ENCODE data around the gene PLCD3.
A peak's percentile ranks its signal among the peaks of the same experiment; 100 is the strongest.

PLCD3 gene

GRCh38 chr17:45149037-45149668 is 16.8 kb upstream of the PLCD3 start:
- DNase-seq: peak; percentile 78

GRCh38 chr17:45148183-45149036 is 16.1 kb upstream of the PLCD3 start, which contains the start of gene HEXIM1:
HEXIM1 (plus strand) TSS chr17:45148475; CDS start chr17:45149191, 716 bp downstream.
- peak; percentile 99 for DNase-seq

DNA sequence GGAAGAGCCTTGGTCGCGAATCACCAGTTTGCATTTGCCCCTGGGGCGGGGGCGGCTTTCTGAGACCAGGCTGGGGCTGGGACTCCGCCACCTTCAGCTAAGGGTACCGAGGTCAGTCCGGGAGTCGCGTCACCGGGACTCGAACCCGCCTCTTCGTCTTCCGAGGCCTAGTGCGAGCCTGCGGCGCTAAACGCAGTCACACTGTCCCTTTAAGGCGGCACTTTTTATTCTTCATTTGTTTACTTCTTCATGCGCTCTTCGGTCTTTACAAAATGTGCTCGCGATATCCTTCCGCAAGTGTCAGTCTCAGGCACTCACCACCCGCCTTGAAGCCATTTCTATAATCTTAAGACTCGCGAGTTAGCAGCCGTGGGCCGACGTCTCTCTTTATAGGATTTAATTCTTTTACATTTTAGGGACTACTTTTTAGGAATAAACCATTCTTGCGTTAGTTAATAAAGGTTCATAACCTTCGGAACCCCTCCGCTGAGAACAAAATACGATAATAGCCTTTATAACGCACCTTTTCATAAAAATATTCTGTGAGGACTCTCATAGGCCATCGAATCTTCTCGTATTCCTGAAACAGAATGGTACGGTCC is 15.4 kb upstream of the PLCD3 start:
- peak; percentile 88 for DNase-seq

DNA sequence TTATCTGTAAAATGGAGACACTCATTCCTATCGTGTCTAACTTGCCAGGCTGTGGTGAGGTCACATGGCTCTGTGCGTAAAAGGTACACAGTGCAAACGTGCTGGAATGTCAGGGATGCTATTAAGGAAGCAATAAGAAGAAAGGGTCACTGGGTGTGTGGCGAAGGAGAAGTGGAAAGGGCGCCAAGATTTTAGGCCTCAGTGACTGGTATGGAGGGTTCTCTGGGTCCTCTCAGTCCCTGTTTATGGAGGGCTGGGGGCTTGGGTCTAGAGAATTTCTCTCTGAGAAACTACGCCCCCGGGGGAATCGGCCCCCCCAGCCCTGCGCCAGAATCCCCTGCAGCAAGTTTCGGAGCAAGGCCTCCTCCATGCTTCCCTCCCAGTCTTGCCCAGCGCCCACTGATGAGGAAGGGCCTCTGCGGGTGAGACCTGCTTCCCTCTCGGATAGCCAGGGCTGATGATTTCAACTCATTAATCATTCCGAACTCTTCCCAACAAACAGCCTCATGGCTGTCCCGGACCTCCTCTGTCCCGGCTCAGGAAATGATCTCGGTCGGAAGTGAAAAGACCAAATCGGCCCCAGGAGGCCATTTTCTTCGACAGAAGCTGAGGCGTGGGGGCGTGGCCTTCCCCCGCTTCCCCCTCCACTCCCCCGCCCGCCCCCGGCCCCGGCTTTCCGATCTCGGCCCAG is 14.7 kb upstream of the PLCD3 start:
- DNase-seq: peak; percentile 77

DNA sequence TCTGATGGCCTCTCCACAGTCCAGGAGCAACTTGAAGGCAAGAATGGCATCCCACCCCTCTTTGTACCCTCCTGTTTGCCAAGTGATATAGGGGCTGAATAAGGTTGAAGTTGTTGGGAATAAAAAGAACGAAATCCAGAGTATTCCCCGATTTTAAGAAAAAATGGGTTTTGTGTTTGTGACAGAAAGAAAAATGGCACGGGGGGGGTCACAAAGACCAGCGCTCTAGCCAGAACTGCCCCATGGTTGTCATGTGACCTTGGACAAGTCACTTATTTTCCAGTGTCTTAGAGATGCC is 14.2 kb upstream of the PLCD3 start:
- DNase-seq: no peak

GRCh38 chr17:45146166-45146565 is 13.9 kb upstream of the PLCD3 start:
- DNase-seq: no peak

- no peak for DNase-seq
Measured at GRCh38 chr17:45145035-45145389, 12.7 kb upstream of the PLCD3 start.

GRCh38 chr17:45144199-45145034 is 12.1 kb upstream of the PLCD3 start:
- DNase-seq: peak; percentile 32

DNA sequence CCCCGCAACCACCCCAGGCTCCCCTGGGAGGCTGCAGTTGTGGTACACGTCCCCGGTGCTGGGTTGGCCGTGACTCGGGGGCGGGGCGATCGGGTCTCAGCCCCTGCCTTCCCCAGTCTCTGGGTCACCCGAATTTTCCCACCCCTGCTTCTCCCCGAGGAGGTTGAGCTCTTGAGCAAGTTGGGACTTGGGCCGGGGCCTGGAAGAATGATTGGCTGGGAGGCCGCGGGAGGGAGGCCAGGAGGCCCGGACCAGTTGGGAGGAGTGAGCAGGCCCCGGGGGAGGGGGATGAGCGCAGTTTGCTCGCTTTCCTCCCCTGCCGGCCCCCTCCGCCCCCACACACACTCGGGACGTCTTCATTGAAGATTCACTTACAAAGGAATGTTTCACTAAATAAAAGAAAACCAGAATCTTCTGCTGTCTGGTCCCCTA is 11.5 kb upstream of the PLCD3 start:
- DNase-seq: no peak

GRCh38 chr17:45143094-45143670 is 10.9 kb upstream of the PLCD3 start:
- no peak for DNase-seq

- no peak for DNase-seq
Measured at GRCh38 chr17:45139533-45139920, 7.2 kb upstream of the PLCD3 start.

GRCh38 chr17:45138911-45139532 is 6.7 kb upstream of the PLCD3 start:
- no peak for DNase-seq

DNA sequence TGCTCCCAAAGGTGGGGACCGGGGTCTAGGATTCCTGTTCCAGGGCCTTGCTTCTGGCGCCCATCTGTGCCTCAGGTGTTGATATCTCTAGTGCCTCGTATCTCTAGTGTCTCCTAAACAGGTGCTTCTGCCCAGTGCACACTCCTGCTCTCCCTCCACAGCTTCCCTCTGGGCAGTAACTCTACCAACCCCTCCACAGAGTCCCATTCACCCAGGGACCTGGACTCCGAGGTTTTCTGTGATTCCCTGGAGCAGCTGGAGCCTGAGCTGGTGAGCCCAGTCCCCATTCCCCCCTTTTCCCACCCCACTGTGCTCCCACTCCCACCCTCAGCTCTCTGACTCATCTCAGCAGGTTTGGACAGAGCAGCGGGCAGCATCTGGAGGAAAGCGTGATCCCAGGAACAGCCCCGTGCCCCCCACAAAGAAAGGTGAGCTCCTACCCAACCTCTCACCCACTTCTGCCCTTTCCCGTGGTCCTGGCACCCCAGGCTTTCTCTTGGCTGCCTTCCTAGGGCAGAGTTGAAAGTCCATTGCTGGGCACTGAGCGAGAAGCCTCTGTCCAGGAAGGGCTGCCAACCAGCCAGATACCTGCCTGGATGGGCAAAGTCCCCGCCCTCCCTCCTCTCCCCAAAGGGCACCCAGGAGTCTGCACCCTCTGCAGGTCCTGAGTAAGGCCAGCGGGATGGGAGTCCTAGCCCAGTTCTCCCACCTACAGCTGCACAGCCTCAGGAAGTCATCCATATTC is 5.4 kb upstream of the PLCD3 start:
- no peak for DNase-seq

DNA sequence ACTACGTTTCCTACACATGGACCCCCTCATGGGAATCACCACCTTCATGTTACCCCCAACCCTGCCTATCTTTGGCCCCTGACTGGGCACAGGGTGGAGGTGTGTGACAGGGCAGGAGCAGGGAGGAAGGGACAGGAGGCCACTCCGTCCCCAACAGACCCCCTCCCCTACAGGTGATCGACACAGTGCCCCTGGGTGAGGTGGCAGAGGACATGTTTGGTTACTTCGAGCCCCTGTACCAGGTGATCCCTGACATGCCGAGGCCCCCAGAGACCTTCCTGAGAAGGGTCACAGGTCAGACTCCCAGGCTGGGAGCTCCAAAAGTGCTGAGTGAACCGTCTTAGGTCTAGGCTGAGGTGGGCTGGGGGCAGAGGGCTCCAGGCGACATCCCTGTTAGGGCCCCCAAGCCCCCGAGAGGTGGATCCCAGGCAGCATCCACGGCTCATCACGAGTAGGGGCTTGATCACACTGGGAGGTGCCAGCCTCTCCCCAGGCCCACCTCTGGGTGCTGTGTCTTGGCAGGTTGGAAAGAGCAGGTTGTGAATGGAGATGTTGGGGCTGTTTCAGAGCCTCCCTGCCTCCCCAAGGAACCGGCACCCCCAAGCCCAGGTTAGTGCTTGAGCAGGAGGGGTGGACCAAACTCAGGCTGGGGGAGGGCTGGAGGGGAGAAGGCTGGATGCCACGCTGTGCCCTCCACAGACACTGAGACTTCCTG is 4.7 kb upstream of the PLCD3 start:
- no peak for DNase-seq

DNA sequence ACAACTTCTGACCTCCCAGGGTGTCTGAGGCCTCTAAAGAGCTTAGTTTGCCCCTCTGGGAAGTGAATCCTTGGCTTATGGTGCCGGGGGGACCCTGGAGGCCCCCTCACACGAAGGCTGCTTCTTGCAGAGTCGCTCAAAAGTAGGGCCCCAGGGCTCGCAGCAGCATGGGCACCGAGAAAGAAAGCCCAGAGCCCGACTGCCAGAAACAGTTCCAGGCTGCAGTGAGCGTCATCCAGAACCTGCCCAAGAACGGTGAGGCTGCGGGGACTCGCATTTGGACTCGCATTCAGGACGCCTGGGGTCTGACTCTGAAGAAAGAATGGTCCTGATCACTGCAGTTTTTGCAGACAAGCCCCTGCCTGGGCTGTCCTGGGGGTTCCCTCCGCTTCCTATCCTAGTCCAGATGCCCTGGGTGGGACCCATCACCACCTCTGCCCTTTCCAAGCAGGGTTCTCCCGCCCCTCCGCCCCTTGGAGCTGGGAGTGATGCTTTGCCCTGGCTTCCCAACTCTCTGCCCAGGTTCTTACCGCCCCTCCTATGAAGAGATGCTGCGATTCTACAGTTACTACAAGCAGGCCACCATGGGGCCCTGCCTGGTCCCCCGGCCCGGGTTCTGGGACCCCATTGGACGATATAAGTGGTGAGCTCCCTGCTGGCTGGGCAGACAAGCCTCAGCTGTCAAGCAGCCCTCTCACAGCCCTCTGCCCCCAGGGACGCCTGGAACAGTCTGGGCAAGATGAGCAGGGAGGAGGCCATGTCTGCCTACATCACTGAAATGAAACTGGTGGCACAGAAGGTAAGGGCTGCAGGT is 3.9 kb upstream of the PLCD3 start:
- no peak for DNase-seq

GRCh38 chr17:45135192-45135977 is 3.1 kb upstream of the PLCD3 start, which contains the start of gene ACBD4:
ACBD4 (plus strand) TSS chr17:45135687; CDS start chr17:45136145, 458 bp downstream.
- DNase-seq: peak; percentile 97

DNA sequence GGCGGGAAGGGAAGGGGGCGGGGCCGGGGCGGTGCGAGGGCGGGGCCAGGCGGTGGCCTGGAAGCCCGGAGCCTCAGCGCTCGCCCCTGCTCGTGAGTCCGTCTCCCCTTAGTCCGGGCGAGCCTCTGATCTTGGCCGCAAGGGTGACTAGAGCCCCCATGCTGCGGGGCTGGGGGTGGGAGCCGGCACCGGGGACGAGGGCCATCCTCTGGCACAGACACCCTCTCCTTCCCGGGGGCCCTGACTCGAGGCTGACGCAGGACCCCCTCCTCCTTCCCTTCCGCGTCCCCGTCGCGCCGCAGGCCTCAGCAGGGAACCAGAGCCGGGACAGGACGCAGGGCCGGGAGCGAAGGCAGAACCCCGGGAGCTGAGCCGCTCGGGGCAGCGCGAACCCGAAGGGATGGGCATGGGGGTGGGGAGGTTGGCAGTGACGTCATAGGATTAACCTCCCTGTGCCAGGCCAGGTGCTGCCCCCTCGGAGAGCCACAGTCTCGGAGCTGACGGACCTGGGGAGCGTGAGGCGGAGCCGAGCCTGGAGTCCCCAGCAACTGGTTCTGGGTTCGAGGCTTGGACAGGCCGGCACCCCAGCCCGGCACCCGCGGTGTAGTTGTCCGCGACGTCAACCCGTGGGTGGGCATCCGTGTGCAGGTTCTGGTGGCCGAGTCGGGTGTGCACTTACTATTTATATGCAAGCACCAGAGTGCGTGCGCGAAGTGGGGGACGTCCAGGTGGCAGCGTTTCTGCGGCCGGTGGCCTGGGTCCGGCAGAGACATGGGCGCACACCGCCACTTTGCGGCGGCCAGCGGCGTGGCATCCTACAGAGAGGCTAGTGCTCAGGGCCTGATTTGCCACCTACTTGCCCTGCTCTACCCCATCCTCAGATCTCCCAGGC is 503 bp upstream of the PLCD3 start:
- DNase-seq: peak; percentile 77
